ENCODE measurements around the gene ABTB1.

DNA sequence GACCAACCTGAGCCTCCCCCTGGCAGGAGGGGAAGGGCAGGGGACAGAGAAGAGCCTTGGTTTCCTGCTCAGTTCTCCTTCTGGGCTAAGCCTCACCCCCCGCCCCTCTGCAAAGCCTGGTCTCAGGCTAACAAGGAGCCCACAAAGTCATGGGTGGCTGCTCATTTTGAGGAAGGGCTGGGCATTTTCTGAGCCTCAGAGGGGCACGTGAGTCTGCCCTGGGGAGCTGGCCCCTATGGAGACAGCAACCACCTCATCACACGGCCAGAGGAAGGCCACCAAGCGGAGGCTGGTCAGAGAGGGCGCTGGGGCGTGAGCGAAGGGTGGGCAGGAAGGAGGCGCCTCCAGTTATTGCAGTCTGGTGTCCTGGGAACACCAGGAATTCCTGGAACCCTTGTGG lies 18.7 kb downstream of the ABTB1 start:
- no peak for TF ChIP-seq EZH2phosphoT487 (IDR thresholded peaks at IDR 0.05; ENCODE audit: borderline replicate concordance)
- TF ChIP-seq, protein P1, sequence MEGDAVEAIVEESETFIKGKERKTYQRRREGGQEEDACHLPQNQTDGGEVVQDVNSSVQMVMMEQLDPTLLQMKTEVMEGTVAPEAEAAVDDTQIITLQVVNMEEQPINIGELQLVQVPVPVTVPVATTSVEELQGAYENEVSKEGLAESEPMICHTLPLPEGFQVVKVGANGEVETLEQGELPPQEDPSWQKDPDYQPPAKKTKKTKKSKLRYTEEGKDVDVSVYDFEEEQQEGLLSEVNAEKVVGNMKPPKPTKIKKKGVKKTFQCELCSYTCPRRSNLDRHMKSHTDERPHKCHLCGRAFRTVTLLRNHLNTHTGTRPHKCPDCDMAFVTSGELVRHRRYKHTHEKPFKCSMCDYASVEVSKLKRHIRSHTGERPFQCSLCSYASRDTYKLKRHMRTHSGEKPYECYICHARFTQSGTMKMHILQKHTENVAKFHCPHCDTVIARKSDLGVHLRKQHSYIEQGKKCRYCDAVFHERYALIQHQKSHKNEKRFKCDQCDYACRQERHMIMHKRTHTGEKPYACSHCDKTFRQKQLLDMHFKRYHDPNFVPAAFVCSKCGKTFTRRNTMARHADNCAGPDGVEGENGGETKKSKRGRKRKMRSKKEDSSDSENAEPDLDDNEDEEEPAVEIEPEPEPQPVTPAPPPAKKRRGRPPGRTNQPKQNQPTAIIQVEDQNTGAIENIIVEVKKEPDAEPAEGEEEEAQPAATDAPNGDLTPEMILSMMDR (conservative IDR thresholded peaks at IDR 0.05; ENCODE audit: low read length): no peak
